Effector CD4-positive, alpha-beta T cell (primary cell): ENCODE measurements around the gene SZT2.
"Not testable (repeated sequence)": the region's sequence is repeated elsewhere in the genome, so short reads cannot be mapped to it uniquely, and the experiment has no call there.

Experiments
- DNase-seq: peaks from one replicate; pipeline ENCODE4 v3.0.0-alpha.2; 2020

Gene SZT2

GRCh38 chr1:43501806-43502205, 112.1 kb downstream of the SZT2 start:
- not testable (repeated sequence) for DNase-seq

- DNase-seq: no peak
Measured at GRCh38 chr1:43503534-43503933, 113.8 kb downstream of the SZT2 start.
